ENCODE data around the gene ZNF14.

DNA sequence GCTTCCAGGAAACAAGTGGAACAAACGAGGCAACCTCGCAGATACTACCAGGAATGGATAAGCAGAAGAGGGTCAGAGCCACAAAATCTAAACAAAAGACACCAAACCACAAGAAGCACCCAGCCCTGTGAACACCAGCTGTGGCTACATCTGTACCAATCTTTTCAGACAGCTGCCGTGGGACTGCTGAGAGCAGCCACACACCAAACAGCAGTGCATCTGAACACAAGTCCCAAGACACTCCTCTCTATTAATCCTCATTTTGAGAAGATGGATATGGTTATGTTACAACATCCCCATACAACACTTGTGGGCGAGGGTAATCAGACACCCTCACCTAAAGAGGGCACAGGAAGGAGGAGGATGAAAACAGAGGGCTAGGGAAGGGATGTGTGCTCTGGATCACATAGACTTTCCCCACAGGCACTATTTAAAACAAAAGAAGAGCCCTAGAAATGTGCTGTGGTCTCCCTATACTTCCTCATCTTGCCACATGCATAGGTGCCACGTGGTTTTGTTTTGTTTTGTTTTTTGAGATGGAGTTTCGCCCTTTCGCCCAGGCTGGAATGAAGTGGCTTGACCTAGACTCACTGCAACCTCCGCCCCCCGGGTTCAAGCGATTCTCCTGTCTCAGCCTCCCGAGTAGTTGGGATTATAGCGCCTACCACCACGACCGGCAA, 41.6 kb upstream of the ZNF14 start:
- TF ChIP-seq, protein P1, sequence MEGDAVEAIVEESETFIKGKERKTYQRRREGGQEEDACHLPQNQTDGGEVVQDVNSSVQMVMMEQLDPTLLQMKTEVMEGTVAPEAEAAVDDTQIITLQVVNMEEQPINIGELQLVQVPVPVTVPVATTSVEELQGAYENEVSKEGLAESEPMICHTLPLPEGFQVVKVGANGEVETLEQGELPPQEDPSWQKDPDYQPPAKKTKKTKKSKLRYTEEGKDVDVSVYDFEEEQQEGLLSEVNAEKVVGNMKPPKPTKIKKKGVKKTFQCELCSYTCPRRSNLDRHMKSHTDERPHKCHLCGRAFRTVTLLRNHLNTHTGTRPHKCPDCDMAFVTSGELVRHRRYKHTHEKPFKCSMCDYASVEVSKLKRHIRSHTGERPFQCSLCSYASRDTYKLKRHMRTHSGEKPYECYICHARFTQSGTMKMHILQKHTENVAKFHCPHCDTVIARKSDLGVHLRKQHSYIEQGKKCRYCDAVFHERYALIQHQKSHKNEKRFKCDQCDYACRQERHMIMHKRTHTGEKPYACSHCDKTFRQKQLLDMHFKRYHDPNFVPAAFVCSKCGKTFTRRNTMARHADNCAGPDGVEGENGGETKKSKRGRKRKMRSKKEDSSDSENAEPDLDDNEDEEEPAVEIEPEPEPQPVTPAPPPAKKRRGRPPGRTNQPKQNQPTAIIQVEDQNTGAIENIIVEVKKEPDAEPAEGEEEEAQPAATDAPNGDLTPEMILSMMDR (IDR thresholded peaks at IDR 0.05) = no peak
- TF ChIP-seq POLR2A (IDR thresholded peaks at IDR 0.05) (no peak), POLR2AphosphoS5 (IDR thresholded peaks at IDR 0.05) (no peak)
